GM18498 (cell line): ENCODE results near the gene AKT3.

Experiments used
- ATAC-seq: cut with Tn5 transposase; IDR thresholded peaks from one replicate; pipeline ENCODE4 v1.9.1; 2021; ENCODE audit warnings: mild to moderate bottlenecking, moderate library complexity; ENCODE audit not compliant: unreplicated experiment

AKT3 gene

GRCh38 chr1:243441601-243442000 is 408.4 kb downstream of the AKT3 start:
- ATAC-seq: no peak

- ATAC-seq: no peak
Measured at GRCh38 chr1:243440406-243440805, 409.6 kb downstream of the AKT3 start.

GRCh38 chr1:243438815-243439214 is 411.2 kb downstream of the AKT3 start:
- no peak for ATAC-seq
